Glutamatergic neuron (in vitro differentiated cells): ENCODE data around the gene CTXND1. TPM values are rescaled to one million over a fixed set of nuclear protein-coding genes. Genes with fewer than 3 reads are reported as not detected.

Source experiments
- DNase-seq: peaks from one replicate; pipeline ENCODE4 v3.0.0; 2022
- H3K27ac Mint-ChIP-seq: one replicate; pipeline ENCODE4 v1.8.0; 2020; ENCODE audit warnings: mild to moderate bottlenecking, mixed read lengths, inconsistent platforms; ENCODE audit not compliant: unreplicated experiment
- H3K27me3 Mint-ChIP-seq: one replicate; pipeline ENCODE4 v1.8.0; 2020; ENCODE audit warnings: mild to moderate bottlenecking, moderate library complexity, mixed read lengths, inconsistent platforms; ENCODE audit not compliant: unreplicated experiment
- H3K36me3 Mint-ChIP-seq: one replicate; pipeline ENCODE4 v1.8.0; 2020; ENCODE audit warnings: mild to moderate bottlenecking, mixed read lengths, inconsistent platforms; ENCODE audit not compliant: unreplicated experiment
- H3K4me1 Mint-ChIP-seq: one replicate; pipeline ENCODE4 v1.8.0; 2020; ENCODE audit warnings: mild to moderate bottlenecking, low read depth, mixed read lengths, inconsistent platforms; ENCODE audit not compliant: unreplicated experiment
- H3K4me3 Mint-ChIP-seq: one replicate; pipeline ENCODE4 v1.8.0; 2020; ENCODE audit warnings: mild to moderate bottlenecking, mixed read lengths, inconsistent platforms; ENCODE audit not compliant: unreplicated experiment
- H3K9me3 Mint-ChIP-seq: one replicate; pipeline ENCODE4 v1.8.0; 2020; ENCODE audit warnings: mild to moderate bottlenecking, moderate library complexity, mixed read lengths, inconsistent platforms; ENCODE audit not compliant: unreplicated experiment
- total RNA-seq: library from RNA; stranded (reverse); fragmentation: NEBNext Ultra II Directional; extraction: Animal tissue kit (Norgen Biotek cat#: 25700); gene quantifications from one replicate; pipeline ENCODE4 v1.2.1, GENCODE V29; 2021; ENCODE audit not compliant: unreplicated experiment
- TF ChIP-seq, protein P1 (sequence below): fragments of 200-600 bp; sonication (generic); IDR thresholded peaks from one replicate; pipeline ENCODE4 v1.5.0; 2021; ENCODE audit not compliant: partially characterized antibody, unreplicated experiment

CTXND1 gene
- total RNA-seq, 1 donor from 2014 or later: 0.39 TPM

DNA sequence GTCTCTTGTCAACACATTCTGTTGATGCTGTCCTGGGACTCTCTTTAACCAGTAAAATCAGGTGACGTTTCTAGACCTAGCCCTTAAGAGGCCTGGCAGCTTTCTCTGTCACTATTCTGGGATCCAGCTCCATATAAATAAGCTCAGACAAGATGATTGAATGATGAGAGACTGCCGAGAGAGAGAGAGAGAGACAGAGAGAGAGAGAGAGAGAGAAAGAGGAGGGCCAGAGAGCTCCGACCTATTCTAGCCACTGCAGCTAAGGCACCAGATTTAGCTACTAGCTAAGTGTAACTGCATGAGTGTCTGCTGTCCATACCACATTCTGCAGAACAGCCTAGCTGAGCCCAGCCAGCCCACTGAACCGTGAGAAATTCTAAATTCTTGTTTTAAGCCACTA is 36.1 kb upstream of the CTXND1 start:
- H3K36me3 Mint-ChIP-seq: no peaks in the 10 kb centered on the region
- H3K27ac Mint-ChIP-seq: no peak overlapping the region
- TF ChIP-seq, protein P1, sequence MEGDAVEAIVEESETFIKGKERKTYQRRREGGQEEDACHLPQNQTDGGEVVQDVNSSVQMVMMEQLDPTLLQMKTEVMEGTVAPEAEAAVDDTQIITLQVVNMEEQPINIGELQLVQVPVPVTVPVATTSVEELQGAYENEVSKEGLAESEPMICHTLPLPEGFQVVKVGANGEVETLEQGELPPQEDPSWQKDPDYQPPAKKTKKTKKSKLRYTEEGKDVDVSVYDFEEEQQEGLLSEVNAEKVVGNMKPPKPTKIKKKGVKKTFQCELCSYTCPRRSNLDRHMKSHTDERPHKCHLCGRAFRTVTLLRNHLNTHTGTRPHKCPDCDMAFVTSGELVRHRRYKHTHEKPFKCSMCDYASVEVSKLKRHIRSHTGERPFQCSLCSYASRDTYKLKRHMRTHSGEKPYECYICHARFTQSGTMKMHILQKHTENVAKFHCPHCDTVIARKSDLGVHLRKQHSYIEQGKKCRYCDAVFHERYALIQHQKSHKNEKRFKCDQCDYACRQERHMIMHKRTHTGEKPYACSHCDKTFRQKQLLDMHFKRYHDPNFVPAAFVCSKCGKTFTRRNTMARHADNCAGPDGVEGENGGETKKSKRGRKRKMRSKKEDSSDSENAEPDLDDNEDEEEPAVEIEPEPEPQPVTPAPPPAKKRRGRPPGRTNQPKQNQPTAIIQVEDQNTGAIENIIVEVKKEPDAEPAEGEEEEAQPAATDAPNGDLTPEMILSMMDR: no peak
- H3K27me3 Mint-ChIP-seq: peaks cover 2% of the 10 kb centered on the region
- peaks cover 8% of the 10 kb centered on the region for H3K4me1 Mint-ChIP-seq
- H3K9me3 Mint-ChIP-seq: no peaks in the 10 kb centered on the region
- no peak overlapping the region for H3K4me3 Mint-ChIP-seq
- DNase-seq: no peak

DNA sequence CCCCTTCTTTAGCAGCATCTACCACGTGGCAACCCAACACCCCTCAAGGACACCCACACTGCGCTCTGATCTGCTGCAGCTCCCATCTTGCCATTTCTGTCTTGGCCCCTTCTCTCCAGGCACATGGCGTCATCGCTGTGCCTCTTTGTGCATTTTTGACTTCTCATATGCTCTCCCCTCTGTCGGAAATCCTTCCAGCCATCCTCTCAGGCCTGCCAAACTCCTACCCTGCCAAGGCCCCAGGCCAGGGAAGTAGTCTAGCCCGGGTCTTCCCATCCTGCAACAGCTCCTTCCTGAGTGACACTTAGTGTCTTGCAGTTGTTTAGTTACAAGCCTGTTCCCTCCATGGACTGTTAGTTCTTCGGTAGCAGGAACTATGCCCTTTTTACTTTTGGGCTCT is 34.0 kb upstream of the CTXND1 start:
- no peak overlapping the region for H3K27ac Mint-ChIP-seq
- H3K4me1 Mint-ChIP-seq: peaks cover 9% of the 10 kb centered on the region
- TF ChIP-seq, protein P1: no peak
- H3K9me3 Mint-ChIP-seq: no peaks in the 10 kb centered on the region
- peaks cover 6% of the 10 kb centered on the region for H3K27me3 Mint-ChIP-seq
- H3K4me3 Mint-ChIP-seq: no peak overlapping the region
- DNase-seq: no peak
- H3K36me3 Mint-ChIP-seq: peaks cover 4% of the 10 kb centered on the region

DNA sequence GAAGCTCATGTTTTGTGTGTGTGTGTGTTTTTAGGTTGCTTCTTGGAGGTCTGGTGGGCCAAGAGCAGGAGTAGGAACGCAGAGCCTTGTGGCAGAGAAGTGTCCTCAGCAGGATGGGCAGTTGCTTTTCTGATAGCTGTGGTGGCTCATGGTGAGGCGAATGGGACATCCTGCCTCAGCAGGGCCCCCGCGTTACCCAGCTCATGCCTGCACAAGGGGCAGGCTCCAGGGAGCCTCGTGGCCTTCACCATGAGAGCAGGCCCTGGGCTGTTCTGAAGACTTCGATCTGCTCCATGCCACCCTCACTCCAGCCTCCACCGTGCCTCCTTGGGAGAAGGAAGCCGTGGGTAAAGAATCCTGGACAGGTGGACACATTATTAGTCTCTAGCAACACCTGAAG is 33.4 kb upstream of the CTXND1 start:
- Mint-ChIP-seq H3K27me3 (peaks cover 6% of the 10 kb centered on the region), H3K9me3 (peaks cover 2% of the 10 kb centered on the region), H3K27ac (no peak overlapping the region), H3K4me1 (peaks cover 13% of the 10 kb centered on the region), H3K4me3 (no peak overlapping the region), H3K36me3 (peaks cover 9% of the 10 kb centered on the region)
- DNase-seq: no peak
- TF ChIP-seq, protein P1: no peak

DNA sequence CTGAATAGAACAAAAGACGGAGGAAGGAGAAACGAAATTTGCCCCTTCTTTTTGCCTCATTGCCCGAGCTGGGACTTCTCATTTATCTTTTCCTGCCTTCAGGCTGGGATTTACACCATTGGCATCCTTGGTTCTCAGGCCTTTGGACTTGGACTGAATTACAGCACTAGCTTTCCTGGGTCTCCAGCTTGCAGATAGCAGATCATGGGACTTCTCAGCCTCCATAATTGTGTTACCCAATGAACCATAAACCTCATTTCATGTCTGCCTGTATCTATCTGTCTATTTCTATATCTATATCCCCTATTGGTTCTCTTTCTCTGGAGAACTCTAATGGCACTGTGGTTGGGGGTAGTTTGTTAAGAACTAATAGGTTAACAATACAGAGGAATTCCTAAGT is 31.5 kb upstream of the CTXND1 start:
- Mint-ChIP-seq H3K36me3 (peaks cover 9% of the 10 kb centered on the region), H3K27me3 (peaks cover 8% of the 10 kb centered on the region), H3K9me3 (peaks cover 5% of the 10 kb centered on the region), H3K27ac (no peak overlapping the region), H3K4me1 (peaks cover 7% of the 10 kb centered on the region), H3K4me3 (no peak overlapping the region)
- no peak for DNase-seq
- TF ChIP-seq, protein P1: no peak

DNA sequence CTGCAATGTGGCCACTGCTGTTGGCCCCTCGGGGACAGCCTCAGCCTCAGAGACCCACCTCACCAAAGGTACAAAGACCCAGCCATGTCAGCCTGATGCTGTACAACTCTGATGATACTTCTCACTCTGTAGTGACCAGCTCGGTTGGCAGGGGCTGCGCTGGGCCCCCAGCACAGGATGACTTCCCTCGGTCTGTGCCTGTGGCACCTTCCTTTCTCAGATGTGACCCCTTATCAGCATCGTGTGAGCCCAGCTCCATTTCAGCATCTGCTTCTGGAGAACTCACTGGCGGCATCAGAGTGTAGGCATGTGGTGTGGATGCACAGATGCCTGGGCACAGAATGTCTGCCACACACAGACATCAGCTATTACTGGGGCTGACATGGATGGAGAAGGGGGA is 25.1 kb upstream of the CTXND1 start:
- Mint-ChIP-seq H3K36me3 (peaks cover 15% of the 10 kb centered on the region), H3K9me3 (peaks cover 17% of the 10 kb centered on the region), H3K27me3 (peaks cover 6% of the 10 kb centered on the region), H3K27ac (no peak overlapping the region), H3K4me3 (no peak overlapping the region), H3K4me1 (peaks cover 21% of the 10 kb centered on the region)
- TF ChIP-seq, protein P1: no peak
- no peak for DNase-seq
